D721Med (cell line): ENCODE data around the gene SMIM30.
"Not testable (repeated sequence)": the region's sequence is repeated elsewhere in the genome, so short reads cannot be mapped to it uniquely, and the experiment has no call there.

ENCODE experiments used
- DNase-seq: peaks from one replicate; pipeline ENCODE4 v3.0.0; 2011; ENCODE audit warnings: low spot score; ENCODE audit not compliant: insufficient read length
- FAIRE-seq: peaks from 2 replicates; lab custom pipeline; 2011; peaks lifted over from hg19 to GRCh38; lab: Jason Lieb, UNC
- CTCF ChIP-seq: IDR thresholded peaks from 2 replicates; pipeline ENCODE4 v1.5.1; 2012; ENCODE audit warnings: mild to moderate bottlenecking, control low read depth; ENCODE audit not compliant: insufficient read depth; ENCODE audit errors: missing control alignments

Gene SMIM30

GRCh38 chr7:113118074-113118959 lies at the start of gene SMIM30:
TSS of gene SMIM30 (minus strand) at chr7:113118554. CDS start at chr7:113117578, 976 bp downstream.
- TF ChIP-seq CTCF: no peak
- DNase-seq: peak; percentile 20
- FAIRE-seq: no peak

- not testable (repeated sequence) for FAIRE-seq, DNase-seq
Observed at GRCh38 chr7:113166176-113166575, 47.8 kb upstream of the SMIM30 start.

GRCh38 chr7:113161050-113161449 lies 42.7 kb upstream of the SMIM30 start:
- DNase-seq (no peak), FAIRE-seq (no peak)
- TF ChIP-seq CTCF: no peak

- TF ChIP-seq CTCF: peak; percentile 65
- no peak for FAIRE-seq
- DNase-seq: peak; percentile 15
Observed at GRCh38 chr7:113159746-113160339, 41.5 kb upstream of the SMIM30 start.

GRCh38 chr7:113158756-113159155 lies 40.4 kb upstream of the SMIM30 start:
- DNase-seq (no peak), FAIRE-seq (peak; percentile 67)
- TF ChIP-seq CTCF: no peak

- FAIRE-seq (no peak), DNase-seq (no peak)
- no peak for TF ChIP-seq CTCF
Observed at GRCh38 chr7:113154117-113154516, 35.8 kb upstream of the SMIM30 start.

GRCh38 chr7:113144817-113145216 lies 26.5 kb upstream of the SMIM30 start:
- no peak for DNase-seq
- FAIRE-seq: no peak

More at GRCh38 chr7:113144817-113145216, 26.5 kb upstream of the SMIM30 start:
- no peak for TF ChIP-seq CTCF
